Kidney (tissue), 14 donors: ENCODE results near the gene SGSH. TPM values are rescaled to one million over a fixed set of nuclear protein-coding genes. Genes with fewer than 3 reads are reported as not detected.
A peak's percentile ranks its signal among the peaks of the same experiment; 100 is the strongest.

Experiments
- DNase-seq, 5 donors: peaks; one replicate each; pipeline ENCODE4 v3.0.0-alpha.2; 2013 to 2020
- FAIRE-seq: peaks from 2 replicates; lab custom pipeline; 2012; peaks lifted over from hg19 to GRCh38; lab: Jason Lieb, UNC
- H3K27ac ChIP-seq, 2 donors: one replicate each; pipeline ENCODE4 v1.7.0; 2013; ENCODE audit warnings: low read depth in 2 of 2, low read length in 2 of 2, inconsistent platforms in 1 of 2
- H3K27me3 ChIP-seq: one replicate; pipeline ENCODE4 v1.7.1; 2013; ENCODE audit warnings: low read length, inconsistent platforms; ENCODE audit not compliant: control insufficient read depth, insufficient read depth
- H3K36me3 ChIP-seq, 3 donors: one replicate each; pipeline versions ENCODE4 v1.7.0 to v1.7.1; 2013; ENCODE audit warnings: low read length in 3 of 3, control low read depth in 1 of 3, inconsistent platforms in 1 of 3; ENCODE audit not compliant: insufficient read depth in 3 of 3, control insufficient read depth in 2 of 3
- H3K4me1 ChIP-seq, 3 donors: one replicate each; pipeline versions ENCODE4 v1.7.0 to v1.7.1; 2013; ENCODE audit warnings: low read length in 3 of 3, inconsistent platforms in 1 of 3, low read depth in 1 of 3; ENCODE audit not compliant: control insufficient read depth in 2 of 3, insufficient read depth in 2 of 3
- H3K4me3 ChIP-seq, 3 donors: one replicate each; pipeline versions ENCODE4 v1.7.0 to v1.8.1; 2013; ENCODE audit warnings: low read length in 3 of 3, control low read depth in 1 of 3, inconsistent platforms in 1 of 3
- H3K9ac ChIP-seq, 3 donors: one replicate each; pipeline versions ENCODE4 v1.7.0 to v1.7.1; 2013; ENCODE audit warnings: low read length in 3 of 3, control low read depth in 1 of 3, inconsistent platforms in 1 of 3
- H3K9me3 ChIP-seq, 3 donors: one replicate each; pipeline versions ENCODE4 v1.7.0 to v1.7.1; 2013; ENCODE audit warnings: low read length in 3 of 3, control low read depth in 1 of 3, inconsistent platforms in 1 of 3; ENCODE audit not compliant: control insufficient read depth in 2 of 3, insufficient read depth in 1 of 3
- CTCF ChIP-seq: IDR thresholded peaks from 3 replicates; pipeline ENCODE4 v1.5.1; 2012; ENCODE audit warnings: mild to moderate bottlenecking, moderate library complexity, borderline replicate concordance; ENCODE audit not compliant: insufficient read depth; ENCODE audit errors: extremely low read depth
- intact Hi-C: fragments of 100-400 bp; cut with DNase I; formaldehyde crosslinking; loops from one replicate; pipeline ENCODE4 v1.11.1; 2022
- polyA plus RNA-seq: library from polyadenylated mRNA; stranded (reverse); fragments of 350-450 nt; fragmentation: Illumina TruSeq; extraction: RNeasy Lipid Tissue Mini Kit (QIAGEN cat#74804); gene quantifications from one replicate; pipeline ENCODE4 v1.2.3, GENCODE V29; 2014; ENCODE audit warnings: low read depth, low replicate concordance; ENCODE audit not compliant: insufficient read depth
- total RNA-seq: library from RNA; stranded (reverse); fragmentation: NEBNext Ultra II Directional; extraction: Animal tissue kit (Norgen Biotek cat#: 25700); gene quantifications from one replicate; pipeline ENCODE4 v1.2.1, GENCODE V29; 2021
- donor health status: control.
- donor health status: control.
- donor health status: control.
- donor health status: control.
- donor health status: control.
- donor health status: DM: yes; HTN: yes; CAD: no.
- donor health status: Normal renal cell carcinoma (clear cell type).

The SGSH gene
- total and polyA plus RNA-seq, 2 donors from 2014 or later, result 25.9 to 63.2 TPM

DNA sequence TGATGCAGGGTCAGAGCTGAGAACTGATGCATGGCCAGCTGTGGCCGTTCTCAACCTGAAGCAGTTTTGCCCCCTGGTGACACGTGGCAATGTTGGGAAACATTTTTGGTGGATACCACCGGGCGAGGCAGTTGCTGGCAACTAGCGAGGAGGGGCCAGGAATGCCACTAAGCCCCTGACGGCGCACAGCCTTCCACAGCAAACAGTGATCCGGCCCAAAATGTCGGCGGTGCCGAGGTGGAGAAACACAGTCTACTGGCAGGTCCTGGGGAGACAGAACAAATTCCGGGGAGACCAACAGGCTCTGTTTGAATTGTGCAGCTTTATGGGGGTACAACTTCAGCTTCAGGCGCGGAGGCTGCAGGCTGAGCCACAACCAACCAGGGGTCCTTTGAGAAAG lies 8.3 kb upstream of the SGSH start:
- intact Hi-C loops, result no loop called here
- no peak for TF ChIP-seq CTCF

DNA sequence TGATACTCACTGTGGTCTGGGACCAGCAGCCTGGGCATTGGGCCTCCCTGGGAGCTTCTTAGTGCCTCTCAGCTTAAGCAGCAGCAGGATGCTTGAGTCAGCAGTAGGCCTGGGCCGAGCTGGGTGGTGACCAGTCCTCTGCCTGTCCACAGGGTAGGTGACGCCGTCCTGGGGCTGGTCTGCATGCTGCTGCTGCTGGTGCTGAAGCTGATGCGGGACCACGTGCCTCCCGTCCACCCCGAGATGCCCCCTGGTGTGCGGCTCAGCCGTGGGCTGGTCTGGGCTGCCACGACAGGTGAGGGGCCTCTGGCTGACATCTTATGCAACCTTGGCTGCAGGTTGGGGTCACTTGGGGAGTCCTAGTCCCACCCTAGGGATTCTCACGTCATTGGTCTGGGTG lies 7.5 kb upstream of the SGSH start:
- intact Hi-C loops, result no loop called here
- DNase-seq, result peak in 1 of 5 donors; percentile 71
- Histone ChIP-seq H3K27ac (no peak overlapping the region), H3K9ac (no peak overlapping the region), H3K27me3 (no peaks in the 10 kb centered on the region), H3K4me1 (peaks cover 0 to 5% (median 0%) of the 10 kb centered on the region in 3 donors), H3K4me3 (no peak overlapping the region), H3K36me3 (peaks cover 2 to 6% (median 2%) of the 10 kb centered on the region in 3 donors), H3K9me3 (peaks cover 0 to 6% (median 2%) of the 10 kb centered on the region in 3 donors)
- FAIRE-seq, result no peak
- no peak for TF ChIP-seq CTCF

More for the DNA sequence above, 8.3 kb upstream of the SGSH start:
- Histone ChIP-seq H3K27ac (no peak overlapping the region), H3K27me3 (no peaks in the 10 kb centered on the region), H3K9ac (no peak overlapping the region), H3K36me3 (peaks cover 2 to 10% (median 6%) of the 10 kb centered on the region in 3 donors), H3K4me3 (no peak overlapping the region), H3K9me3 (peaks cover 0 to 7% (median 3%) of the 10 kb centered on the region in 3 donors), H3K4me1 (peaks cover 0 to 3% (median 0%) of the 10 kb centered on the region in 3 donors)
- peak in 1 of 5 donors; percentile 57 for DNase-seq
- no peak for FAIRE-seq

- peaks cover 0 to 7% (median 0%) of the 10 kb centered on the region in 3 donors for H3K4me1 ChIP-seq
- H3K27me3 ChIP-seq, result no peaks in the 10 kb centered on the region
- no peak overlapping the region for H3K27ac ChIP-seq
- DNase-seq, result no peak
- FAIRE-seq, result no peak
- H3K4me3 ChIP-seq, result no peak overlapping the region
- peaks cover 0 to under 1% (median 0%) of the 10 kb centered on the region in 3 donors for H3K9me3 ChIP-seq
- H3K36me3 ChIP-seq, result peaks cover 0 to 6% (median 2%) of the 10 kb centered on the region in 3 donors
- intact Hi-C loops, result no loop called here
- TF ChIP-seq CTCF, result no peak
- H3K9ac ChIP-seq, result no peak overlapping the region
Measured at GRCh38 chr17:80227156-80227555, 7.0 kb upstream of the SGSH start.

GRCh38 chr17:80225230-80225629 lies 5.1 kb upstream of the SGSH start:
- H3K36me3 ChIP-seq, result peaks cover 0 to 4% (median 0%) of the 10 kb centered on the region in 3 donors
- H3K9ac ChIP-seq, result no peak overlapping the region
- no peak overlapping the region for H3K4me3 ChIP-seq
- intact Hi-C loops, result no loop called here
- no peak overlapping the region for H3K27ac ChIP-seq
- H3K9me3 ChIP-seq, result no peaks in the 10 kb centered on the region
- FAIRE-seq (no peak), DNase-seq (peak in 1 of 5 donors; percentile 45)
- H3K4me1 ChIP-seq, result peaks cover 0 to 12% (median 3%) of the 10 kb centered on the region in 3 donors
- H3K27me3 ChIP-seq, result no peaks in the 10 kb centered on the region
- no peak for TF ChIP-seq CTCF
